NCI-H2171 (cell line): Measurements from ENCODE around the gene RIPPLY1.
"Not testable (repeated sequence)": the region's sequence is repeated elsewhere in the genome, so short reads cannot be mapped to it uniquely, and the experiment has no call there.

ENCODE experiments used
- DNase-seq: peaks from one replicate; lab custom pipeline; 2025; lab: John Stamatoyannopoulos, UW

Gene RIPPLY1

GRCh38 chrX:106906361-106906760, 3.2 kb upstream of the RIPPLY1 start:
- no peak for DNase-seq

GRCh38 chrX:106905064-106905708, 2.0 kb upstream of the RIPPLY1 start:
- no peak for DNase-seq

- DNase-seq = no peak
These were observed 851 bp upstream of the RIPPLY1 start for GRCh38 chrX:106903856-106904528.

GRCh38 chrX:106902684-106903083, 457 bp downstream of the RIPPLY1 start:
- no peak for DNase-seq

- no peak for DNase-seq
These were observed 1.3 kb downstream of the RIPPLY1 start for GRCh38 chrX:106901781-106902219.

- DNase-seq = no peak
These were observed 1.8 kb downstream of the RIPPLY1 start for GRCh38 chrX:106901341-106901740.

GRCh38 chrX:106899841-106900240, 3.3 kb downstream of the RIPPLY1 start:
- no peak for DNase-seq

GRCh38 chrX:106899276-106899675, 3.9 kb downstream of the RIPPLY1 start:
- no peak for DNase-seq

- DNase-seq = no peak
These were observed 4.7 kb downstream of the RIPPLY1 start for GRCh38 chrX:106898462-106898861.

- DNase-seq = no peak
These were observed 5.9 kb downstream of the RIPPLY1 start for GRCh38 chrX:106897259-106897658.

GRCh38 chrX:106894978-106895452, 8.1 kb downstream of the RIPPLY1 start:
- no peak for DNase-seq

GRCh38 chrX:106894392-106894909, 8.7 kb downstream of the RIPPLY1 start:
- DNase-seq = peak; percentile 46

GRCh38 chrX:106891762-106892460, 11.2 kb downstream of the RIPPLY1 start:
- peak; percentile 60 for DNase-seq

- DNase-seq = no peak
These were observed 13.7 kb downstream of the RIPPLY1 start for GRCh38 chrX:106889468-106889867.

GRCh38 chrX:106875151-106875550, 28.0 kb downstream of the RIPPLY1 start:
- DNase-seq = no peak

- DNase-seq = no peak
These were observed 29.1 kb downstream of the RIPPLY1 start for GRCh38 chrX:106874075-106874474.

- DNase-seq = not testable (repeated sequence)
These were observed 30.3 kb downstream of the RIPPLY1 start for GRCh38 chrX:106872796-106873195.

GRCh38 chrX:106863697-106864096, 39.4 kb downstream of the RIPPLY1 start:
- DNase-seq = no peak

- no peak for DNase-seq
These were observed 40.0 kb downstream of the RIPPLY1 start for GRCh38 chrX:106862972-106863688.
